Measurements from ENCODE around the gene CAPZA1.

GRCh38 chr1:112646225-112646624 is 26.6 kb downstream of the CAPZA1 start:
- TF ChIP-seq POLR2A (IDR thresholded peaks at IDR 0.05; ENCODE audit: extremely low read depth, insufficient read length) = no peak
- TF ChIP-seq CTCF (IDR thresholded peaks at IDR 0.05; ENCODE audit: low read depth, low read length) = no peak
